K562 (cell line): Measurements from ENCODE around the gene PIGL. TPM values are rescaled to one million over a fixed set of nuclear protein-coding genes. Genes with fewer than 3 reads are reported as not detected.
A peak's percentile ranks its signal among the peaks of the same experiment; 100 is the strongest.

ENCODE experiments used
- CAMTA2 ChIP-seq: fragments of 250-450 bp; sonication (Bioruptor Pico); conservative IDR thresholded peaks from 2 replicates; pipeline ENCODE4 v1.5.1; 2022
- ESRRB ChIP-seq: fragments of 250-450 bp; sonication (Bioruptor Pico); IDR thresholded peaks from 2 replicates; pipeline ENCODE4 v1.5.0; 2020; ENCODE audit warnings: mild to moderate bottlenecking, moderate library complexity, borderline replicate concordance
- FOS ChIP-seq: IDR thresholded peaks from 3 replicates; pipeline ENCODE4 v1.6.1; 2011; ENCODE audit not compliant: insufficient read length; ENCODE audit errors: extremely low read depth
- GATAD2A ChIP-seq: fragments of 450-650 bp; IDR thresholded peaks from 2 replicates; pipeline ENCODE4 v1.6.1; 2017
- KLF13 ChIP-seq: fragments of 450-650 bp; IDR thresholded peaks from 2 replicates; pipeline ENCODE4 v1.6.1; 2016; ENCODE audit warnings: missing genetic modification characterization, low read depth, mild to moderate bottlenecking, missing compliant biosample characterization, moderate library complexity, borderline replicate concordance
- MCM2 ChIP-seq: fragments of 450-650 bp; IDR thresholded peaks from 2 replicates; pipeline ENCODE4 v1.6.1; 2017; ENCODE audit warnings: low read depth, mild to moderate bottlenecking
- MCM5 ChIP-seq: fragments of 450-650 bp; IDR thresholded peaks from 2 replicates; pipeline ENCODE4 v1.6.1; 2016; ENCODE audit warnings: low read depth
- MTA2 ChIP-seq: fragments of 450-650 bp; IDR thresholded peaks from 2 replicates; pipeline ENCODE4 v1.6.1; 2016; ENCODE audit warnings: low read depth
- NR2C2 ChIP-seq, 2 experiments: fragments of 200-800 bp in 1 of 2; sonication (Bioruptor generic) in 1 of 2; sonication (generic) in 1 of 2; formaldehyde crosslinking in 1 of 2; IDR thresholded peaks; 2 replicates each; pipeline versions ENCODE4 v1.6.1 to v1.8.0; 2016 to 2022; ENCODE audit warnings: mild to moderate bottlenecking in 1 of 2, missing compliant biosample characterization in 1 of 2, missing genetic modification characterization in 1 of 2, missing genetic modification reagents in 1 of 2
- POLR2B ChIP-seq: fragments of 450-650 bp; IDR thresholded peaks from 2 replicates; pipeline ENCODE4 v1.6.1; 2018; ENCODE audit warnings: low read depth; ENCODE audit not compliant: partially characterized antibody
- RB1 ChIP-seq: fragments of 450-650 bp; IDR thresholded peaks from 2 replicates; pipeline ENCODE4 v1.6.1; 2017; ENCODE audit warnings: low read depth, mild to moderate bottlenecking
- SAP30 ChIP-seq: fragments of 200-600 bp; sonication (generic); IDR thresholded peaks from 2 replicates; pipeline ENCODE4 v1.6.1; 2012; ENCODE audit warnings: borderline replicate concordance, low read depth, mild to moderate bottlenecking, moderate library complexity, low read length, control low read depth, inconsistent platforms; ENCODE audit not compliant: insufficient read depth, poor library complexity, severe bottlenecking
- SNIP1 ChIP-seq: fragments of 450-650 bp; IDR thresholded peaks from 2 replicates; pipeline ENCODE4 v1.7.1; 2017; ENCODE audit warnings: low read depth, mild to moderate bottlenecking
- TAL1 ChIP-seq: fragments of 450-650 bp; IDR thresholded peaks from 2 replicates; pipeline ENCODE4 v1.6.1; 2016; ENCODE audit warnings: mild to moderate bottlenecking
- TRIM25 ChIP-seq: fragments of 450-650 bp; IDR thresholded peaks from 2 replicates; pipeline ENCODE4 v1.7.0; 2016; ENCODE audit warnings: borderline replicate concordance
- ZBTB12 ChIP-seq: fragments of 250-450 bp; sonication (Bioruptor Pico); IDR thresholded peaks from 2 replicates; pipeline ENCODE4 v1.4.0; 2020
- ZFP36 ChIP-seq: fragments of 150-350 bp; IDR thresholded peaks from 2 replicates; pipeline ENCODE4 v1.6.1; 2018; ENCODE audit warnings: low read length, low read depth; ENCODE audit not compliant: partially characterized antibody
- ZNF140 ChIP-seq: fragments of 250-450 bp; sonication (Bioruptor Pico); IDR thresholded peaks from 2 replicates; pipeline ENCODE4 v1.8.0; 2021; ENCODE audit warnings: moderate library complexity, mild to moderate bottlenecking, inconsistent platforms
- ZNF445 ChIP-seq: fragments of 250-450 bp; sonication (Bioruptor Pico); IDR thresholded peaks from 2 replicates; pipeline ENCODE4 v1.4.0; 2020; ENCODE audit warnings: low read depth, mild to moderate bottlenecking, moderate library complexity
- ZNF766 ChIP-seq: fragments of 200-800 bp; sonication (Bioruptor generic); conservative IDR thresholded peaks from 2 replicates; pipeline ENCODE4 v1.6.1; 2016; ENCODE audit warnings: missing genetic modification characterization, missing compliant biosample characterization
- ZNF77 ChIP-seq: fragments of 250-450 bp; sonication (Bioruptor Pico); IDR thresholded peaks from 2 replicates; pipeline ENCODE4 v1.5.0; 2020
- ZNF778 ChIP-seq: fragments of 450-650 bp; formaldehyde crosslinking; IDR thresholded peaks from 2 replicates; pipeline ENCODE4 v1.4.0; 2020; ENCODE audit warnings: mild to moderate bottlenecking, moderate library complexity
- polyA plus RNA-seq, 8 experiments: library from polyadenylated mRNA; depleted of rRNA in 4 of 8; stranded (reverse) in 5 of 8; unstranded in 3 of 8; fragments of >200 nt; fragmentation: Nextera tagmentation in 2 of 8; fragmentation: Illumina TruSeq in 1 of 8; extraction: Ambion mirVana in 2 of 8; extraction: Trizol in 1 of 8; gene quantifications; 2 replicates each; pipeline versions ENCODE4 v1.2.1 to v1.2.3, GENCODE V29; 2011 to 2014; ENCODE audit warnings: inconsistent platforms in 1 of 8, missing spikeins in 1 of 8
- total RNA-seq, 7 experiments: library from RNA; depleted of rRNA in 6 of 7; stranded (reverse); fragments of >200 nt in 6 of 7; fragmentation: Illumina TruSeq in 2 of 7; extraction: Trizol in 2 of 7; gene quantifications; 2 replicates each; pipeline versions ENCODE4 v1.2.1 to v1.2.3, GENCODE V29; 2011 to 2021; ENCODE audit warnings: low replicate concordance in 1 of 7
- TF ChIP-seq, protein P1 (sequence below): sonication (generic); formaldehyde crosslinking; IDR thresholded peaks from 2 replicates; pipeline ENCODE4 v1.8.0; 2023; ENCODE audit warnings: mild to moderate bottlenecking, missing genetic modification reagents

Gene PIGL
- total and polyA plus RNA-seq, 9 of the 15 experiments (the other 6 are each of a cell fraction or from before 2014, with no cell fraction given): 19.9 to 55.3 (median 29.6) TPM

DNA sequence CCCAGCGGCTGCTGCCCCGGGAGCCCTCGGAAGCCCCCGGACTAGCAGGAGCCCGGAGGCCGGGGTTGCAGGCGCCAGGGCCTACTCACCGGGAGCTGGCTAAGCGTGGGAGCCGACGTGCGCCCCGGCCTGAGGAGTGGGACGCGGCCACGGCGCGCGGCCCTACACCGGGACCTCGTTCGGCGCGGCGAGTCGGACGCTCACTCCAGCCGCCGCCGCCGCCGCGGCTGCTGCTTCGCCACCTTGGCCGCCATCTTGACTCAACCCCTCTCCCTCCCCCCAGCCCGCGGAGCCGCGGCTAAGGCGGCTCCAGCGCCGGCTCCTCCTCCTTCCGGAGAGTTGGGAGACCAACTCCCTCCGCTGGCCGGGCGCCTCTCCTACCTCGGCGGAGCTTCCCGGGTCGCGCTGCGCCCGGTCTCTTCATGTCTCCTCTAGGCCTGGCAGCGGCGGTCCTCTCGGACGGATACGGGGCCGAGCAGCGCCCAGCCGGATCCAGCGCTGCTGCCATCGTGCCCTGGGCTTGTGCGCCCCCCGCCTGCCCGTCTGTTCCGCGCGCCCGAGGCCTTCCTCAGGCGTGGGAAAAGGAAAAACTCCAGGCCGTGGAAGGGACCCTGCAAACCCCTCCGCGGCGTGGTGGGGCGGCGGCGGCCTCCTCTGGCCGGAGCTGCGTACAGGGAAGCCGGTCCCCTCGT lies 1.6 kb upstream of the PIGL start, which contains the start of gene NCOR1 (continued):
- TF ChIP-seq, protein P1, sequence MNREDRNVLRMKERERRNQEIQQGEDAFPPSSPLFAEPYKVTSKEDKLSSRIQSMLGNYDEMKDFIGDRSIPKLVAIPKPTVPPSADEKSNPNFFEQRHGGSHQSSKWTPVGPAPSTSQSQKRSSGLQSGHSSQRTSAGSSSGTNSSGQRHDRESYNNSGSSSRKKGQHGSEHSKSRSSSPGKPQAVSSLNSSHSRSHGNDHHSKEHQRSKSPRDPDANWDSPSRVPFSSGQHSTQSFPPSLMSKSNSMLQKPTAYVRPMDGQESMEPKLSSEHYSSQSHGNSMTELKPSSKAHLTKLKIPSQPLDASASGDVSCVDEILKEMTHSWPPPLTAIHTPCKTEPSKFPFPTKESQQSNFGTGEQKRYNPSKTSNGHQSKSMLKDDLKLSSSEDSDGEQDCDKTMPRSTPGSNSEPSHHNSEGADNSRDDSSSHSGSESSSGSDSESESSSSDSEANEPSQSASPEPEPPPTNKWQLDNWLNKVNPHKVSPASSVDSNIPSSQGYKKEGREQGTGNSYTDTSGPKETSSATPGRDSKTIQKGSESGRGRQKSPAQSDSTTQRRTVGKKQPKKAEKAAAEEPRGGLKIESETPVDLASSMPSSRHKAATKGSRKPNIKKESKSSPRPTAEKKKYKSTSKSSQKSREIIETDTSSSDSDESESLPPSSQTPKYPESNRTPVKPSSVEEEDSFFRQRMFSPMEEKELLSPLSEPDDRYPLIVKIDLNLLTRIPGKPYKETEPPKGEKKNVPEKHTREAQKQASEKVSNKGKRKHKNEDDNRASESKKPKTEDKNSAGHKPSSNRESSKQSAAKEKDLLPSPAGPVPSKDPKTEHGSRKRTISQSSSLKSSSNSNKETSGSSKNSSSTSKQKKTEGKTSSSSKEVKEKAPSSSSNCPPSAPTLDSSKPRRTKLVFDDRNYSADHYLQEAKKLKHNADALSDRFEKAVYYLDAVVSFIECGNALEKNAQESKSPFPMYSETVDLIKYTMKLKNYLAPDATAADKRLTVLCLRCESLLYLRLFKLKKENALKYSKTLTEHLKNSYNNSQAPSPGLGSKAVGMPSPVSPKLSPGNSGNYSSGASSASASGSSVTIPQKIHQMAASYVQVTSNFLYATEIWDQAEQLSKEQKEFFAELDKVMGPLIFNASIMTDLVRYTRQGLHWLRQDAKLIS (CRISPR knock-in tag): peak; percentile 79
- TF ChIP-seq ESRRB (CRISPR knock-in tag) (no peak), CAMTA2 (CRISPR knock-in tag) (no peak), ZNF766 (CRISPR knock-in tag) (no peak), ZNF77 (CRISPR knock-in tag) (no peak), SNIP1 (no peak), MTA2 (no peak), TRIM25 (no peak), NR2C2 (CRISPR knock-in tag; IDR thresholded peaks at IDR 0.05) (no peak), NR2C2 (tag; IDR thresholded peaks at IDR 0.05) (peak; percentile 58), POLR2B (peak; percentile 78), ZNF140 (CRISPR knock-in tag) (no peak), GATAD2A (0 out of 2 replicates have a peak, but pooled peaks have one; percentile 21), SAP30 (peak; percentile 23), ZFP36 (no peak), ZNF445 (CRISPR knock-in tag) (no peak), ZNF778 (CRISPR knock-in tag) (no peak), ZBTB12 (CRISPR knock-in tag) (no peak), RB1 (peak; percentile 49; the same call in 1 of the 2 replicates), KLF13 (no peak), MCM5 (no peak), FOS (no peak), MCM2 (no peak), TAL1 (no peak)
